Measurements from ENCODE around the gene WARS2.

DNA sequence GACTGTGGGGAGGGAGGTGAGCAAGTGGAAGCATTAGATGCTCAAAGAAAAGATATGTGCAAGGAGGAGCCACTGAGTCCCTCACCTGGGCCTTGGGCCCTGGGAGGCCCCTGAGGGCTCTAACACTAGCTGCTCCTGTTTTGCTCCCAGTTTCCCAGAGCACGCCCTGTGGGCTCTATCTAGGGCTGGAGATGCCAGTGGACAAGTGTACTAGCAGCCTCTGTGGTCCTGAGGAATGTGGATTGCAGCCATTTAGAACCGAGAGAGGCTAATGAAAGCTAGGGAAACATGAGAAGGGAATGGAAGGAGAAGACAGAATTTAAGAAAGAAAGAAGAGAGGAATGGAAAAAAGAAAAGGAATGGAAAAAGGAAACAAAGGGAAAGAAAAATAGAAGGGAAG, 142.3 kb downstream of the WARS2 start:
- TF ChIP-seq, protein P1, sequence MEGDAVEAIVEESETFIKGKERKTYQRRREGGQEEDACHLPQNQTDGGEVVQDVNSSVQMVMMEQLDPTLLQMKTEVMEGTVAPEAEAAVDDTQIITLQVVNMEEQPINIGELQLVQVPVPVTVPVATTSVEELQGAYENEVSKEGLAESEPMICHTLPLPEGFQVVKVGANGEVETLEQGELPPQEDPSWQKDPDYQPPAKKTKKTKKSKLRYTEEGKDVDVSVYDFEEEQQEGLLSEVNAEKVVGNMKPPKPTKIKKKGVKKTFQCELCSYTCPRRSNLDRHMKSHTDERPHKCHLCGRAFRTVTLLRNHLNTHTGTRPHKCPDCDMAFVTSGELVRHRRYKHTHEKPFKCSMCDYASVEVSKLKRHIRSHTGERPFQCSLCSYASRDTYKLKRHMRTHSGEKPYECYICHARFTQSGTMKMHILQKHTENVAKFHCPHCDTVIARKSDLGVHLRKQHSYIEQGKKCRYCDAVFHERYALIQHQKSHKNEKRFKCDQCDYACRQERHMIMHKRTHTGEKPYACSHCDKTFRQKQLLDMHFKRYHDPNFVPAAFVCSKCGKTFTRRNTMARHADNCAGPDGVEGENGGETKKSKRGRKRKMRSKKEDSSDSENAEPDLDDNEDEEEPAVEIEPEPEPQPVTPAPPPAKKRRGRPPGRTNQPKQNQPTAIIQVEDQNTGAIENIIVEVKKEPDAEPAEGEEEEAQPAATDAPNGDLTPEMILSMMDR (conservative IDR thresholded peaks at IDR 0.05; ENCODE audit: low read depth, low read length), result no peak
- no peak for TF ChIP-seq EZH2 (IDR thresholded peaks at IDR 0.05; ENCODE audit: borderline replicate concordance, low read depth, low read length, poor library complexity, severe bottlenecking)
